ENCODE data around the gene TXNDC12. TPM values are rescaled to one million over a fixed set of nuclear protein-coding genes. Genes with fewer than 3 reads are reported as not detected.

TXNDC12 gene
- total RNA-seq, 4 donors from 2014 or later = 31.5 to 44.9 (median 36.1) TPM

- TF ChIP-seq, protein P1, sequence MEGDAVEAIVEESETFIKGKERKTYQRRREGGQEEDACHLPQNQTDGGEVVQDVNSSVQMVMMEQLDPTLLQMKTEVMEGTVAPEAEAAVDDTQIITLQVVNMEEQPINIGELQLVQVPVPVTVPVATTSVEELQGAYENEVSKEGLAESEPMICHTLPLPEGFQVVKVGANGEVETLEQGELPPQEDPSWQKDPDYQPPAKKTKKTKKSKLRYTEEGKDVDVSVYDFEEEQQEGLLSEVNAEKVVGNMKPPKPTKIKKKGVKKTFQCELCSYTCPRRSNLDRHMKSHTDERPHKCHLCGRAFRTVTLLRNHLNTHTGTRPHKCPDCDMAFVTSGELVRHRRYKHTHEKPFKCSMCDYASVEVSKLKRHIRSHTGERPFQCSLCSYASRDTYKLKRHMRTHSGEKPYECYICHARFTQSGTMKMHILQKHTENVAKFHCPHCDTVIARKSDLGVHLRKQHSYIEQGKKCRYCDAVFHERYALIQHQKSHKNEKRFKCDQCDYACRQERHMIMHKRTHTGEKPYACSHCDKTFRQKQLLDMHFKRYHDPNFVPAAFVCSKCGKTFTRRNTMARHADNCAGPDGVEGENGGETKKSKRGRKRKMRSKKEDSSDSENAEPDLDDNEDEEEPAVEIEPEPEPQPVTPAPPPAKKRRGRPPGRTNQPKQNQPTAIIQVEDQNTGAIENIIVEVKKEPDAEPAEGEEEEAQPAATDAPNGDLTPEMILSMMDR (IDR thresholded peaks at IDR 0.05; ENCODE audit: low read depth) = no peak
These were observed 8.2 kb upstream of the TXNDC12 start for GRCh38 chr1:52063192-52063591.

GRCh38 chr1:52060822-52061221 is 5.8 kb upstream of the TXNDC12 start:
- TF ChIP-seq, protein P1 (IDR thresholded peaks at IDR 0.05; ENCODE audit: low read depth) = no peak

DNA sequence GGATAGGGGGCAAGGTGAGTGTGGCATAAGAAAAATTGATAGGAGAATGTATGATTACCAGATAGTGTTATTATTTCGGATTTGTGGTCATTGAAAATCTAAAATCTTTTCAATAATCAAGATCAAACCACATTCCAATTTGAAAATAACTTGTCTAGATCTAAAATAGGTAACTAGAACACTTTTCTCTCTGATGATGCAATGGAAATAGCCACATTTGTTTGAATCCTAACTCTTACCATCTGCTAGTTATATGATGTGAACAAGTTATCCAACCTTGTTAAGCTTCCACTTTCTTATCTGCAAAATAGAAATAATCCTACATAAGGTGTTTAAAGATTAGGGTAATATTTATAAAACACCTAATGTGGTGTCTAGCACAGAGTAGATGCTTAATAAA is 4.9 kb upstream of the TXNDC12 start:
- TF ChIP-seq, protein P1 (IDR thresholded peaks at IDR 0.05; ENCODE audit: low read depth) = no peak

GRCh38 chr1:52059321-52059720 is 4.3 kb upstream of the TXNDC12 start:
- TF ChIP-seq, protein P1 (IDR thresholded peaks at IDR 0.05; ENCODE audit: low read depth) = no peak

DNA sequence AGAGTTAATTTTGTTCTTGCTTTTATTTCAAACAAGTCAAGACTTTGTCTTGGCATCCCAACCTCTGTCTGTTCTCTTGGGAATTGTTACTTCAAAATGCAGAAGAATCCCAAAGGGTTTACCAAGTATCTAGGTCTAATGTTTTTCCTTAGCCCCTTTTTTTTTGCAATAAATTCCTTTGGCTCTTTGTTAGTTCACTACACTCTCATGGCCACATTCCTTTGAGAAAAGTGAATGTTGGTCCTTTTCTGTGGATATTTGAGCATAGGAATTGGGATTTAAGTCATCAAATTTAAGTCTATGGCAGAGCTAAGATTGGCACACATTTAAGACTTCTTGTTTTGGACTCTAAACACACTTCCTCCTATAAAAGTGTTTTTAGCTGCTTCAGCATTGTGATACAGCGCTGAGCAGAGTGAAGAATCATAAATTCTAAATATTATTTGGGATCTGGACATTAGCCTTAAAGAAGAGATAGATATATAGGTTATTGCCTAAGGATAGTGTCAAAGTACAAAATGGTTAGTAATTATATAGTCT is 3.0 kb upstream of the TXNDC12 start:
- TF ChIP-seq, protein P1 (IDR thresholded peaks at IDR 0.05; ENCODE audit: low read depth) = no peak

GRCh38 chr1:52057255-52057654 is 2.3 kb upstream of the TXNDC12 start:
- TF ChIP-seq, protein P1 (IDR thresholded peaks at IDR 0.05; ENCODE audit: low read depth) = no peak

- TF ChIP-seq, protein P1 (IDR thresholded peaks at IDR 0.05; ENCODE audit: low read depth) = no peak
These were observed 1.9 kb upstream of the TXNDC12 start for GRCh38 chr1:52056937-52057231.
